Osteoblast (primary cell): ENCODE data around the gene COMMD2. TPM values are rescaled to one million over a fixed set of nuclear protein-coding genes. Genes with fewer than 3 reads are reported as not detected.

Experiments used
- DNase-seq: peaks from one replicate; pipeline ENCODE4 v3.0.0; 2011; ENCODE audit warnings: low spot score, mixed read lengths; ENCODE audit not compliant: insufficient read length; ENCODE audit errors: missing footprints
- H2AFZ ChIP-seq: 2 replicates; pipeline ENCODE4 v1.6.0; 2011; ENCODE audit warnings: mild to moderate bottlenecking, low read length
- H3K27ac ChIP-seq: 2 replicates; pipeline ENCODE4 v1.5.1; 2011; ENCODE audit warnings: mild to moderate bottlenecking, low read depth, low read length, moderate library complexity
- H3K27me3 ChIP-seq: 2 replicates; pipeline ENCODE4 v1.6.0; 2012; ENCODE audit warnings: mild to moderate bottlenecking, control low read depth, inconsistent platforms, low read length, moderate library complexity; ENCODE audit not compliant: insufficient read depth
- H3K36me3 ChIP-seq: 2 replicates; pipeline ENCODE4 v1.5.1; 2011; ENCODE audit warnings: mild to moderate bottlenecking, low read length, control low read depth, moderate library complexity; ENCODE audit not compliant: insufficient read depth
- H3K4me1 ChIP-seq: 2 replicates; pipeline ENCODE4 v1.5.1; 2011; ENCODE audit warnings: mild to moderate bottlenecking, low read length, control low read depth, moderate library complexity; ENCODE audit not compliant: insufficient read depth
- H3K4me2 ChIP-seq: 2 replicates; pipeline ENCODE4 v1.6.0; 2011; ENCODE audit warnings: mild to moderate bottlenecking, low read length; ENCODE audit not compliant: insufficient read depth
- H3K4me3 ChIP-seq: fragments of 200-600 bp; sonication (generic); 3 replicates; pipeline ENCODE4 v1.5.1; 2012; ENCODE audit warnings: mild to moderate bottlenecking, low read length, inconsistent platforms; ENCODE audit not compliant: insufficient read depth
- H3K79me2 ChIP-seq: 2 replicates; pipeline ENCODE4 v1.6.0; 2012; ENCODE audit warnings: mild to moderate bottlenecking, low read length, control low read depth, inconsistent platforms; ENCODE audit not compliant: insufficient read depth
- H3K9me3 ChIP-seq: 2 replicates; pipeline ENCODE4 v1.5.1; 2011; ENCODE audit warnings: low read depth, low read length, control low read depth
- H4K20me1 ChIP-seq: 2 replicates; pipeline ENCODE4 v1.6.0; 2012; ENCODE audit warnings: mild to moderate bottlenecking, low read length, control low read depth; ENCODE audit not compliant: insufficient read depth
- CTCF ChIP-seq: IDR thresholded peaks from 2 replicates; pipeline ENCODE4 v1.5.1; 2011; ENCODE audit warnings: mild to moderate bottlenecking, low read depth, low read length, moderate library complexity; ENCODE audit errors: extremely low read depth
- total RNA-seq: library from RNA; depleted of rRNA; stranded (reverse); fragments of >200 nt; gene quantifications from 2 replicates; pipeline ENCODE4 v1.2.3, GENCODE V29; 2012

The COMMD2 gene
- total RNA-seq = 38.4 and 38.6 TPM in 2 replicates

- peak within 1 kb of the TSS; percentile 97 for H3K4me3 ChIP-seq
- peak; percentile 85 for DNase-seq
- H3K27ac ChIP-seq = peak within 1 kb of the TSS; percentile 72
- no peaks in the 10 kb centered on the region for H3K27me3 ChIP-seq
- H3K9me3 ChIP-seq = no peaks in the 10 kb centered on the region
- peaks cover 40% of the 10 kb centered on the region for H3K79me2 ChIP-seq
- peaks cover 18% of the 10 kb centered on the region for H3K36me3 ChIP-seq
- H3K4me1 ChIP-seq = peaks cover 15% of the 10 kb centered on the region
- peak within 1 kb of the TSS; percentile 95 for H3K4me2 ChIP-seq
- TF ChIP-seq CTCF = peak; percentile 28
- H2AFZ ChIP-seq = peak within 1 kb of the TSS; percentile 98
- H4K20me1 ChIP-seq = no peaks in the 10 kb centered on the region
Observed at GRCh38 chr3:149752051-149752787, at the start of gene COMMD2. COMMD2 (minus strand) TSS chr3:149752489; CDS start chr3:149752444, 45 bp downstream.

- DNase-seq = no peak
- H2AFZ ChIP-seq = peak overlapping the region; percentile 18
- H3K4me1 ChIP-seq = no peaks in the 10 kb centered on the region
- H3K27ac ChIP-seq = no peak overlapping the region
- H3K9me3 ChIP-seq = no peaks in the 10 kb centered on the region
- no peak overlapping the region for H3K4me3 ChIP-seq
- H3K36me3 ChIP-seq = no peaks in the 10 kb centered on the region
- H3K27me3 ChIP-seq = no peaks in the 10 kb centered on the region
- no peak overlapping the region for H3K4me2 ChIP-seq
- H3K79me2 ChIP-seq = no peaks in the 10 kb centered on the region
- no peaks in the 10 kb centered on the region for H4K20me1 ChIP-seq
- no peak for TF ChIP-seq CTCF
Observed at GRCh38 chr3:149801639-149802038, 49.4 kb upstream of the COMMD2 start.

GRCh38 chr3:149801195-149801594 lies 48.9 kb upstream of the COMMD2 start:
- H3K4me3 ChIP-seq = no peak overlapping the region
- H3K79me2 ChIP-seq = no peaks in the 10 kb centered on the region
- no peak overlapping the region for H2AFZ ChIP-seq
- no peaks in the 10 kb centered on the region for H3K27me3 ChIP-seq
- no peak overlapping the region for H3K4me2 ChIP-seq
- no peak overlapping the region for H3K27ac ChIP-seq
- no peaks in the 10 kb centered on the region for H3K36me3 ChIP-seq
- H3K9me3 ChIP-seq = no peaks in the 10 kb centered on the region
- H3K4me1 ChIP-seq = no peaks in the 10 kb centered on the region
- H4K20me1 ChIP-seq = no peaks in the 10 kb centered on the region
- no peak for TF ChIP-seq CTCF
- DNase-seq = no peak

GRCh38 chr3:149800693-149801092 lies 48.4 kb upstream of the COMMD2 start:
- Histone ChIP-seq H3K36me3 (no peaks in the 10 kb centered on the region), H3K27ac (no peak overlapping the region), H3K27me3 (no peaks in the 10 kb centered on the region), H3K4me2 (no peak overlapping the region), H4K20me1 (no peaks in the 10 kb centered on the region), H3K79me2 (no peaks in the 10 kb centered on the region), H3K4me3 (no peak overlapping the region), H2AFZ (no peak overlapping the region), H3K4me1 (no peaks in the 10 kb centered on the region), H3K9me3 (no peaks in the 10 kb centered on the region)
- TF ChIP-seq CTCF = no peak
- DNase-seq = no peak
